MCF 10A (cell line): ENCODE measurements around the gene SLC1A7. TPM values are rescaled to one million over a fixed set of nuclear protein-coding genes. Genes with fewer than 3 reads are reported as not detected.

Experiments
- BruUV-seq: library from RNA; stranded (reverse); fragments of 400-500 nt; replicated peaks from 2 replicates; lab custom pipeline; 2021; lab: Mats Ljungman, UMichigan
- CTCF ChIA-PET: fragments of 300-600 bp; sonication (Branson Sonifier 250); formaldehyde crosslinking; extraction: SDS; loops from one replicate; lab custom pipeline; 2021; ENCODE audit warnings: antibody characterized with exemption, inconsistent platforms; lab: Yijun Ruan, JAX
- POLR2A ChIA-PET: fragments of 300-600, 350-650 bp; sonication (Branson Sonifier 250); formaldehyde crosslinking; extraction: SDS; loops from one replicate; lab custom pipeline; 2020; ENCODE audit warnings: antibody characterized with exemption, inconsistent platforms; lab: Yijun Ruan, JAX
- DNase-seq: peaks from one replicate; pipeline ENCODE4 v3.0.0-alpha.2; 2018; ENCODE audit not compliant: unreplicated experiment
- H3K27ac Mint-ChIP-seq: one replicate; pipeline ENCODE4 v1.8.0; 2022; ENCODE audit warnings: mild to moderate bottlenecking, low read depth, mixed read lengths; ENCODE audit not compliant: unreplicated experiment
- H3K27me3 Mint-ChIP-seq: one replicate; pipeline ENCODE4 v1.8.0; 2022; ENCODE audit warnings: mixed read lengths; ENCODE audit not compliant: insufficient read depth, unreplicated experiment
- H3K36me3 Mint-ChIP-seq: one replicate; pipeline ENCODE4 v1.8.0; 2022; ENCODE audit warnings: mild to moderate bottlenecking, moderate library complexity, mixed read lengths; ENCODE audit not compliant: insufficient read depth, unreplicated experiment
- H3K4me1 Mint-ChIP-seq: one replicate; pipeline ENCODE4 v1.8.0; 2022; ENCODE audit warnings: mixed read lengths; ENCODE audit not compliant: insufficient read depth, unreplicated experiment
- H3K4me3 Mint-ChIP-seq: one replicate; pipeline ENCODE4 v1.8.0; 2022; ENCODE audit warnings: mild to moderate bottlenecking, moderate library complexity, mixed read lengths; ENCODE audit not compliant: unreplicated experiment
- H3K9me3 Mint-ChIP-seq: one replicate; pipeline ENCODE4 v1.8.0; 2022; ENCODE audit warnings: mixed read lengths; ENCODE audit not compliant: unreplicated experiment
- intact Hi-C: fragments of 100-400 bp; cut with micrococcal nuclease; formaldehyde crosslinking; loops from 2 replicates; pipeline ENCODE4 v1.14.1; 2022
- total RNA-seq: library from RNA; stranded (reverse); gene quantifications from 2 replicates; pipeline ENCODE4 v1.2.3, GENCODE V29; 2022
- TF ChIP-seq, protein P1 (sequence below): fragments of 200-600 bp; IDR thresholded peaks from one replicate; pipeline ENCODE4 v1.8.0; 2022; ENCODE audit warnings: antibody characterized with exemption, mild to moderate bottlenecking; ENCODE audit not compliant: unreplicated experiment

SLC1A7 gene
- total RNA-seq, 1 experiment from 2014 or later, result not detected

- no peak for DNase-seq
- H3K9me3 Mint-ChIP-seq, result no peaks in the 10 kb centered on the region
- no peaks in the 10 kb centered on the region for H3K4me1 Mint-ChIP-seq
- POLR2A ChIA-PET, result interaction anchor here (1.2 kb wide), 1 partner anchor 34 kb away, joined by 5 read pairs; no protein-coding TSS in a partner anchor
- peaks cover 35% of the 10 kb centered on the region for H3K36me3 Mint-ChIP-seq
- TF ChIP-seq, protein P1, sequence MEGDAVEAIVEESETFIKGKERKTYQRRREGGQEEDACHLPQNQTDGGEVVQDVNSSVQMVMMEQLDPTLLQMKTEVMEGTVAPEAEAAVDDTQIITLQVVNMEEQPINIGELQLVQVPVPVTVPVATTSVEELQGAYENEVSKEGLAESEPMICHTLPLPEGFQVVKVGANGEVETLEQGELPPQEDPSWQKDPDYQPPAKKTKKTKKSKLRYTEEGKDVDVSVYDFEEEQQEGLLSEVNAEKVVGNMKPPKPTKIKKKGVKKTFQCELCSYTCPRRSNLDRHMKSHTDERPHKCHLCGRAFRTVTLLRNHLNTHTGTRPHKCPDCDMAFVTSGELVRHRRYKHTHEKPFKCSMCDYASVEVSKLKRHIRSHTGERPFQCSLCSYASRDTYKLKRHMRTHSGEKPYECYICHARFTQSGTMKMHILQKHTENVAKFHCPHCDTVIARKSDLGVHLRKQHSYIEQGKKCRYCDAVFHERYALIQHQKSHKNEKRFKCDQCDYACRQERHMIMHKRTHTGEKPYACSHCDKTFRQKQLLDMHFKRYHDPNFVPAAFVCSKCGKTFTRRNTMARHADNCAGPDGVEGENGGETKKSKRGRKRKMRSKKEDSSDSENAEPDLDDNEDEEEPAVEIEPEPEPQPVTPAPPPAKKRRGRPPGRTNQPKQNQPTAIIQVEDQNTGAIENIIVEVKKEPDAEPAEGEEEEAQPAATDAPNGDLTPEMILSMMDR, result no peak
- intact Hi-C loops, result no loop called here
- H3K27me3 Mint-ChIP-seq, result no peaks in the 10 kb centered on the region
- no TSS peak for BruUV-seq
- H3K27ac Mint-ChIP-seq, result no peak overlapping the region
- CTCF ChIA-PET, result no interaction called here
- H3K4me3 Mint-ChIP-seq, result no peak overlapping the region
These were observed 92.9 kb downstream of the SLC1A7 start for GRCh38 chr1:53049574-53049967.

DNA sequence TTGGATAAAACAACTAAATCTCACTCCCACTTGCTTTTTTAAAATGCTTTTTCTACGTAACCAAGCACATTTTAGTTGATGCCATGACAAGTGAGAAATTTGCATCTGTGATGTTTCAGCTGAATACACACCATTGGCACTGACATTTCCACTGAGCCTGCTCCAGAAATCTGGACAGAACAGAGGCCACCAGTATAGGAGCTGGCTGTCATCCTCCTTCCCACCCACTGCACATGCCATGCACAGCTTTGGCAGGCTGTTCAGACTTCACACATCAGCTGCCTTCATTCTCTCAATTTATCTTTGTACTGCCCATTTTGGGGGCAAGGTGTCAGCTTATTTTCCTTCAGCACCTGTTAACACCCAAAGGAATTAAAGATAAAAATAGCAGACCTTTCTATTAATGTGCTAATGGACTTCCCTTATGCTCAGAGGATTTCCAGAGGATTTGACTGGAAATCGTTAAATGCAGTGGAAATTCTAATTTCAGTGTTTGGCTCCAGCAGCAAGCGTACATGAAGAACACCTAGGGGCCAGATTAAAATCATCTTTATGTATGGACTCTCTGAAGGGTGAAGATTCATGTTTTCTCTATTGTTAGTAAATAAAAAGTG lies 93.4 kb downstream of the SLC1A7 start:
- no peaks in the 10 kb centered on the region for H3K27me3 Mint-ChIP-seq
- H3K4me1 Mint-ChIP-seq, result no peaks in the 10 kb centered on the region
- ChIA-PET POLR2A (interaction anchor here (0.7 to 1.2 kb wide), 2 partner anchors 34 to 147 kb away, joined by 3 to 5 read pairs; no protein-coding TSS in a partner anchor), CTCF (no interaction called here)
- H3K4me3 Mint-ChIP-seq, result no peak overlapping the region
- no TSS peak for BruUV-seq
- intact Hi-C loops, result no loop called here
- no peak for DNase-seq
- H3K9me3 Mint-ChIP-seq, result no peaks in the 10 kb centered on the region
- H3K36me3 Mint-ChIP-seq, result peaks cover 30% of the 10 kb centered on the region
- TF ChIP-seq, protein P1, result no peak
- H3K27ac Mint-ChIP-seq, result no peak overlapping the region

GRCh38 chr1:53047737-53048736 lies 94.4 kb downstream of the SLC1A7 start:
- TF ChIP-seq, protein P1, result no peak
- ChIA-PET CTCF (interaction anchor here (0.6 kb wide), 1 partner anchor 1845 kb away, joined by 8 read pairs; no protein-coding TSS in a partner anchor), POLR2A (interaction anchor here (0.7 to 1.2 kb wide), 2 partner anchors 33 to 148 kb away, joined by 3 to 5 read pairs; no protein-coding TSS in a partner anchor)
- BruUV-seq, result no TSS peak
- DNase-seq, result peak; percentile 5
- intact Hi-C loops, result no loop called here
- Mint-ChIP-seq H3K36me3 (peaks cover 29% of the 10 kb centered on the region), H3K9me3 (no peaks in the 10 kb centered on the region), H3K27ac (no peak overlapping the region), H3K4me3 (no peak overlapping the region), H3K27me3 (no peaks in the 10 kb centered on the region), H3K4me1 (no peaks in the 10 kb centered on the region)

DNA sequence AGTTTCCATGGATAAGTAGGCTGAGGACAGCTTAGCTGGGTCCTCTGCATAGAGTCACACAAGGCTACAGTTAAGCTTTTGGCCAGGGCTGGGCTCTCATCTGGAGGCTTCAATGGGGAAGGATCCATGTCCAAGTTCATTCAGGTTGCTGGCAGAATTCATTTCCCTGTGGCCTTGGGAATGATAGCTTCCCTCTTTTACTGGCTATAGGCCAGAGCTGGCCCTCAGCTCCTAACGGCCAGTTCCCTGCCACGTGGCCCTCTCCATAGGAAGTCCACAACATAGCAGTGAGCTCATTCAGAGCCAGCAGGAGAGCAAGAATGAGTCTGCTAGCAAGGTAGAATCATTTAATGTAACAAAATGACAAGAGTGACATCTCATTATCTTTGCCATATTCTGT lies 95.5 kb downstream of the SLC1A7 start:
- DNase-seq, result no peak
- ChIA-PET POLR2A (interaction anchor here (0.7 kb wide), 1 partner anchor 36 kb away, joined by 3 read pairs; no protein-coding TSS in a partner anchor), CTCF (interaction anchor here (0.6 to 0.7 kb wide), 2 partner anchors 191 to 439 kb away, joined by 3 to 4 read pairs; no protein-coding TSS in a partner anchor)

More for the DNA sequence above, 95.5 kb downstream of the SLC1A7 start:
- Mint-ChIP-seq H3K9me3 (no peaks in the 10 kb centered on the region), H3K4me1 (no peaks in the 10 kb centered on the region), H3K27ac (no peak overlapping the region), H3K36me3 (peaks cover 23% of the 10 kb centered on the region), H3K27me3 (no peaks in the 10 kb centered on the region), H3K4me3 (no peak overlapping the region)
- TF ChIP-seq, protein P1, result no peak
- intact Hi-C loops, result no loop called here
- BruUV-seq, result no TSS peak
